SU-DHL-6 (cell line): Measurements from ENCODE around the gene RPL18.

Experiments
- EZH2phosphoT487 ChIP-seq: fragments of 200-600 bp; sonication (generic), shearing (Covaris generic); conservative IDR thresholded peaks from 2 replicates; pipeline ENCODE4 v1.6.1; 2018; ENCODE audit warnings: mild to moderate bottlenecking, antibody characterized with exemption, low read length, moderate library complexity, mixed read lengths
- TF ChIP-seq, protein P1 (sequence below): fragments of 200-600 bp; sonication (generic); IDR thresholded peaks from one replicate; pipeline ENCODE4 v1.5.1; 2017; ENCODE audit warnings: antibody characterized with exemption, mild to moderate bottlenecking, low read length, moderate library complexity; ENCODE audit not compliant: insufficient read depth, poor library complexity, severe bottlenecking

DNA sequence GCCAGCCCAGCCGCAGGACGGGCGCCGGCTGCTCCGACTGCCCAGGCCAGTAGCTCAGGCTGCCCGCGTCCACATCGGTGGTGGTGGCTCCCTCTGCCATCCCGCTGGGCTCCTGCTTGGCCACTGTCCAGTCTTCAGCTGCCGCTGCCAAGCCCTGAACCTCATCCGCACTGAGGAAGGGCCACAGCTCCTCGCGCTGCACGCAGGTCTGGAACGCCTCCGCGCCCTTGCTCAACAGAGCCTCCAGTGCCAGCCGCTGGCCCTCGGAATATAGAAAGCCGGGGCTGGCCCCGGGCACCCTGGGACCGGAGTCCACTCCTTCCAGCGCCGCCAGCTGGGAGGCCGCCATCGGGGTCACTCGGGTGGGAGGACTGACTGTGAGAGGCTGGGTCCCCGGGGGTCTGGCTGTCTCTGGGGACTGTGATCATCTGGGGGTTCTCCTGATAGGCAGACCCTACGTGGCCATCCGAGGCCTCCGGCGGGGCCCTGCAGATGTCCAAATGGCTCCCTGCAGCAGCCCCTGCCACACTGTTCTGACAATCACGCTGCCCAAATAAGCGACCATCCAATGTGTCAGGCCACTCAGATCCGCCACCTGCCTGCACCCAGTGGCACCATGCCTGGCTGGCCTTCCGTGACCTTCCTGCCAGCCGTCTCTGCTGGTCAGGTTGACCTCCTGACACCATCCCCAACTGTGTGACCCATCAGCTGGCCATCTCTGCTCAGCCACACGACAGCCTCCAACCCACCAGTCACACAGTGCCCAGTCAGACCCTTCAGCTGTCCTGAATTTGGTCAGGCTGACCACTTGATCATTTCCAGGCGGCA, 5.7 kb downstream of the RPL18 start:
- TF ChIP-seq, protein P1, sequence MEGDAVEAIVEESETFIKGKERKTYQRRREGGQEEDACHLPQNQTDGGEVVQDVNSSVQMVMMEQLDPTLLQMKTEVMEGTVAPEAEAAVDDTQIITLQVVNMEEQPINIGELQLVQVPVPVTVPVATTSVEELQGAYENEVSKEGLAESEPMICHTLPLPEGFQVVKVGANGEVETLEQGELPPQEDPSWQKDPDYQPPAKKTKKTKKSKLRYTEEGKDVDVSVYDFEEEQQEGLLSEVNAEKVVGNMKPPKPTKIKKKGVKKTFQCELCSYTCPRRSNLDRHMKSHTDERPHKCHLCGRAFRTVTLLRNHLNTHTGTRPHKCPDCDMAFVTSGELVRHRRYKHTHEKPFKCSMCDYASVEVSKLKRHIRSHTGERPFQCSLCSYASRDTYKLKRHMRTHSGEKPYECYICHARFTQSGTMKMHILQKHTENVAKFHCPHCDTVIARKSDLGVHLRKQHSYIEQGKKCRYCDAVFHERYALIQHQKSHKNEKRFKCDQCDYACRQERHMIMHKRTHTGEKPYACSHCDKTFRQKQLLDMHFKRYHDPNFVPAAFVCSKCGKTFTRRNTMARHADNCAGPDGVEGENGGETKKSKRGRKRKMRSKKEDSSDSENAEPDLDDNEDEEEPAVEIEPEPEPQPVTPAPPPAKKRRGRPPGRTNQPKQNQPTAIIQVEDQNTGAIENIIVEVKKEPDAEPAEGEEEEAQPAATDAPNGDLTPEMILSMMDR, result no peak
- no peak for TF ChIP-seq EZH2phosphoT487
